Measurements from ENCODE around the gene CD68.
"Not testable (repeated sequence)": the region's sequence is repeated elsewhere in the genome, so short reads cannot be mapped to it uniquely, and the experiment has no call there.

The CD68 gene

DNA sequence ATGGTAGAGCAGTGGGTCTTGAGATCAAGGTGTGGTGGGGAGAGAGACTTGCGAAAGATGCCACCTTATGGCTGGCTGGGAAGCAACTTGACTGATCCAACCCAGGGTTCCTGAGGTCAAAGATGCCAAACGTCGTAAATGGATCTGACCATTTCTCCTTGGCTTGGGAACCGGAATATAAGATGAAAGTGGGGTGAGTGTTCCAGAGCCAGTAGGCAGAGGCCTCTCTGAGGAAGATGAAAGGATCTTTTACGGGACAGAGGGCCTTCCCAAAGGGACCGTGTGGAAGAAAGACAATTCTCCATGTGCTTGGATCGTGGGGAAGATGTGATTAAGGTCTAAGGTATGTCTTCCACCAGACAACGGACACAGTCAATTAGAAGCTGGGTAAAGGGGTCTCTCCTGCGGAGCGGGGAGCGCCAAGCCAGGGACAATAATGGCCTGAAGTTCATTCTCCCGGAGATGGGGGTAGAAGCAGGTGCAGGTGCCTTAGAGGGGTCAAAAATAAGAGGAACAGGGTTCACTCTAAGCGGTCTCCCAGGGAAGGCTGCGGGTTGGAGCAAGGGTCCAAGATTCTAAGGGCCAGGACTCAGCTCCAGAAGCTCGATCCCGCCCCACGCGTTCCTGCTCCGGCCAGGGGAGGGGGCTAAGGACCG is 34.5 kb downstream of the CD68 start:
- no peak for DNase-seq (ENCODE audit: low read depth, low spot score)

DNA sequence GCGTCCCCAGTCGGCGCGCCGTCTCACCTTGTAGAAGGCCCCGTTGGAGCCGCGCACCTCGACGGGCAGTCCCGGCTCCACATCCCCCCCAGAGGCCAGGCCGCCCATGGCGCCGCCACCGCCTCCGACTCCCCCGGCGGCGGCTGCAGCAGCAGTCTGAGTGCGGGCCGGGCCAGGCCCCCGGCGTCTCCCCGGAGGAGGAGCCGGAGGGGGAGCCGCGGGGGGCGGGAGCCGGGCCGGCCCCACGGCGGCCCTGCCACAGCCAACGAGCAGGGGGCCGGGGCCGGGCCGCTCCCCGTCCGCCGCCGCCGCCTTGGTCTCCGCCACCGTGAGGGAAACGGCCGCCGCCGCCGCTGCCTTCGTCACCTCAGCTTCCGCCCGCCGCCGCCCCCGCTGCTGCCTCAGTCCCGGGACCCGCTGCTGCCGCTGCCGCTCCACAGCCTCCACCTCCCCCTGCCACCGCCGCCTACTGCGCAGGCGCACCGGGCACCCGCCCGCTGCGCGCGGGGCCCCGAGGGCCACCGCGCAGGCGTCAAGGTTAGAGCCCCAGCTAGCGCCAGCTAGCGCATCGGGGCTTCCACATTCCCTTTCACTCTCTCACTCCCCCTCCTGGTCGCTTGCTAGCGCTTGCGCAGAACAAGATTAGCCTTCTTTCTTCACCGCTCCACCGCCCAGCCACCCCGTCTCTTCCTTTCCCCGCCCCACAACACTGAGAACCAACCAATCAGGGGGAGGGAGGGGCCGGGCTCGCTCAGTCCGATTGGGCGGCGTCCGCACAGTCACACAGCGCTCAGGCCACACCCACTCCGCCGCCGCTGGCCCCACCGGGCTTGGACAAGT is 35.2 kb downstream of the CD68 start, which contains the start of gene FXR2:
Gene FXR2 (minus strand): TSS at position 473 of the 840 bp plus-strand sequence. CDS start 365 bp downstream, at position 108.
- DNase-seq (ENCODE audit: low read depth, low spot score), result peak; percentile 100

DNA sequence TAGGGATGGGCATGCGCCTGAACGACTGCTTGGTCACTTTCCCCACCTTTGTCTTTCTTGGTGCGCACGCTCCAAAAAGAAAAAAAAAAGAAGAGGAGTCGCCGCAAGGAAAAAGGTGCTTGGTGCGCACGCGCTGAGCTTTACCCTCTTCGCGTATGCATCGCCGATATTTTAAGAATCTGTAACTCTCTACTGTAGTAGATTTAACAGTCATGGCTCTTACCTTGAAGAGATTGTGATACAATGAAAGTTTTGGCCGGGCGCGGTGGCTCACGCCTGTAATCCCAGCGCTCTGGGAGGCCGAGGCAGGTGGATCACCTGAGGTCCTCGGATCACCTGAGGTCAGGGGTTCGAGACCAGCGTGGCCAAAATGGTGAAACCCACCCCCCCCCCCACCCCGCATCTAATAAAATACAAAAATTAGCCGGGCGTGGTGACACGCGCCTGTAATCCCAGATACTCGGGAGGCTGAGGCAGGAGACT is 35.9 kb downstream of the CD68 start:
- no peak for DNase-seq (ENCODE audit: low read depth, low spot score)

DNA sequence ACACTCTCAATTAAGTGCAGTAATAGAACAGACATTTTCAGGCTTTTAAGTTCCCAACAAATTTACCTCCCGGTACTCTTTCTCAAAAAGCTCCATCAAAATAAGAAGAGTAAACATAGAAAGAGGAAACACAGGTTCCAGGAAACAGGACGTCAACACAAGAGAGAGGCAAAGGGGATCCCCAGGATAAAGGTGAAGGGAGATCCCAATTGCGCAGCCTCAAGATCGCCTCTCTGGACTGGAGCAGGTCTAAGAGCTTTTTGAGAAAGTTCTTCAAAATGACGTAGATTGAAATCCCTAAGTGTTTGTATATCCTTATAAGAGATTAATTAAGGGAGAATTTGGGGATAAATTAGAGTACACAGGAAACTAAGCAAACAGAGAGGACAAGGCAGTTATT is 39.2 kb downstream of the CD68 start:
- DNase-seq (ENCODE audit: low read depth, low spot score), result no peak

DNA sequence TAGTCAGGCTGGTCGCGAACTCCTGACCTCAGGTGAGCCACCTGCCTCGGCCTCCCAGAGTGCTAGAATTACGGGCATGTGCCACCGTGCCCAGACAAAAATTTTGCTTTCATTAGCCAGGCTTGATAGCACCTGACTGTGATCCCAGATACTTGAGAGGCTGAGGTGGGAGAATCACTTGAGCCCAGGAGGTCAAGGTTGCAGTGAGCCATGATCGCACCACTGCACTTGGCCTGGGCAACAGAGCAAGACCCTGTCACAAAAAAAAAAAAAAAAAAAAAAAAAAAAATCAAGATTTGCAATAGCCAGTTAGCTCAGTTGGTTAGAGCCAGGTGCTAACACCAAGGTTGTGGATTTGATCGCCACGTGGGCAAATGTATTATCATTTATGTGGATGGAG is 41.4 kb downstream of the CD68 start:
- DNase-seq (ENCODE audit: low read depth, low spot score), result no peak

- no peak for DNase-seq (ENCODE audit: low read depth, low spot score)
These were observed 44.2 kb downstream of the CD68 start for GRCh38 chr17:7623661-7624060.

DNA sequence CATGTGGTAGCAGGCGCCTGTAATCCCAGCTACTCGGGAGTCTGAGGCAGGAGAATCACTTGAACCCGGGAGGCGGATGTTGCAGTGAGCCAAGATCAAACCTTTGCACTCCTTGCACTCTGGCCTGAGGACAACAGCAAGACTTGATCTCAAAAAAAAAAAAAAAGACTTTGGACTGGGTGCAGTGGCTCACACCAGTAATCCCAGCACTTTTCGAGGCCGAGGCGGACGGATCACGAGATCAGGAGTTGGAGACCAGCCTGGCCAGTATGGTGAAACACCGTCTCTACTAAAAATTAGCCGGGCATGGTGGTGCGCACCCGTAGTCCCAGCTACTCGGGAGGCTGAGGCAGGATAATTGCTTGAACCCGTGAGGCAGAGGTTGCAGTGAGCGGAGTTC is 46.3 kb downstream of the CD68 start:
- DNase-seq (ENCODE audit: low read depth, low spot score), result not testable (repeated sequence)

DNA sequence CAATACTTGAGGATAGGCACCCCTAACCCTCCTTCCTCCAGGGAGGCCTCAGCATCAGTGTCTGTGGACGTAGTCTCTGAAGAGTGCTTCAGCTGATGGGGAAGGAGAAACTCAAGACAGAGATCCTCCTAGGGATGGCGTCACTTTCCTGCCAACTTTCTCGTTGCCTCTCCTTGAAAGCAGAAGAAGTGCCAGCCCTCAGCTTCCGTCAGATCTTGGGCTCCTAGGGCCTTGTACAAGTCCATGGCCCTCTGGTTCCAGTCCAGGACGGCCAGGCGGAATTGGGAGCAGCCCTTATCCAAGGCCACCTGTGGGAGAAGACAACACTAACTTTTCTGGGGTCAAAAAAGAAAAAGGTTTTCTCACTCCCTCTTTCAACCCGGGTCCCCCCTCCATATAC is 46.9 kb downstream of the CD68 start:
- DNase-seq (ENCODE audit: low read depth, low spot score), result no peak

- DNase-seq (ENCODE audit: low read depth, low spot score), result no peak
These were observed 47.5 kb downstream of the CD68 start for GRCh38 chr17:7626956-7627249.

- DNase-seq (ENCODE audit: low read depth, low spot score), result peak; percentile 86
These were observed 48.0 kb downstream of the CD68 start, which contains the start of gene SAT2 for GRCh38 chr17:7627250-7628121. TSS of gene SAT2 (minus strand) at chr17:7627821. CDS start at chr17:7627635, 186 bp downstream.

- no peak for DNase-seq (ENCODE audit: low read depth, low spot score)
These were observed 50.6 kb downstream of the CD68 start, which contains the start of gene SHBG for GRCh38 chr17:7629939-7630571. TSS of gene SHBG (plus strand) at chr17:7630135. CDS start at chr17:7630173, 38 bp downstream.

Measured in brain pericyte (primary cell).